HepG2 (cell line): ENCODE data around the gene VWCE. TPM values are rescaled to one million over a fixed set of nuclear protein-coding genes. Genes with fewer than 3 reads are reported as not detected.
A peak's percentile ranks its signal among the peaks of the same experiment; 100 is the strongest.

Experiments used
- EEA1 ChIP-seq: sonication (generic); formaldehyde crosslinking; IDR thresholded peaks from 2 replicates; pipeline ENCODE4 v1.5.1; 2020; ENCODE audit warnings: mild to moderate bottlenecking, missing genetic modification reagents, borderline replicate concordance
- EP300 ChIP-seq, 3 experiments: sonication (generic) in 1 of 3; formaldehyde crosslinking in 1 of 3; IDR thresholded peaks; 2 replicates each; pipeline versions ENCODE4 v1.5.1 to v1.6.1; 2011 to 2020; ENCODE audit warnings: low read depth in 2 of 3, low read length in 2 of 3, borderline replicate concordance in 1 of 3, improper control_type of control experiment in 1 of 3, mild to moderate bottlenecking in 1 of 3, missing genetic modification reagents in 1 of 3, moderate library complexity in 1 of 3
- KMT2B ChIP-seq: IDR thresholded peaks from 2 replicates; pipeline ENCODE4 v1.6.1; 2016; ENCODE audit warnings: missing genetic modification reagents, missing compliant biosample characterization
- NRL ChIP-seq: sonication (generic); formaldehyde crosslinking; IDR thresholded peaks from 2 replicates; pipeline ENCODE4 v1.5.0; 2020; ENCODE audit warnings: missing genetic modification reagents, mild to moderate bottlenecking, moderate library complexity, borderline replicate concordance
- ZC3H13 ChIP-seq: sonication (generic); formaldehyde crosslinking; IDR thresholded peaks from 2 replicates; pipeline ENCODE4 v1.8.1; 2023; ENCODE audit warnings: mild to moderate bottlenecking, missing genetic modification reagents, moderate library complexity
- ZNF33B ChIP-seq: sonication (generic); formaldehyde crosslinking; IDR thresholded peaks from 2 replicates; pipeline ENCODE4 v1.5.1; 2020; ENCODE audit warnings: mild to moderate bottlenecking, missing genetic modification reagents
- ZNF7 ChIP-seq: IDR thresholded peaks from 2 replicates; pipeline ENCODE4 v1.6.1; 2016; ENCODE audit warnings: missing biosample characterization, missing genetic modification reagents
- polyA plus RNA-seq, 8 experiments: library from polyadenylated mRNA; depleted of rRNA in 3 of 8; stranded (reverse) in 7 of 8; unstranded in 1 of 8; fragments of >200 nt; fragmentation: Illumina TruSeq in 4 of 8; extraction: Trizol in 4 of 8; gene quantifications; 2 replicates each; pipeline versions ENCODE4 v1.2.1 to v1.2.3, GENCODE V29; 2011 to 2016; ENCODE audit warnings: low read depth in 4 of 8, missing spikeins in 1 of 8, mixed read lengths in 1 of 8; ENCODE audit not compliant: insufficient read depth in 1 of 8
- total RNA-seq, 5 experiments: library from RNA; depleted of rRNA; stranded (reverse); fragments of >200 nt; fragmentation: Illumina TruSeq; extraction: Trizol; gene quantifications; 2 replicates each; pipeline ENCODE4 v1.2.3, GENCODE V29; 2016; ENCODE audit warnings: low read depth in 1 of 5
- TF ChIP-seq, protein P1 (sequence below): sonication (generic); formaldehyde crosslinking; IDR thresholded peaks from 2 replicates; pipeline ENCODE4 v1.8.0; 2022; ENCODE audit warnings: missing genetic modification reagents, low read depth, mild to moderate bottlenecking, borderline replicate concordance
- TF ChIP-seq, protein P2 (sequence below): fragments of 450-650 bp; IDR thresholded peaks from 2 replicates; pipeline ENCODE4 v1.6.1; 2017; ENCODE audit warnings: mild to moderate bottlenecking
- TF ChIP-seq, protein P3 (sequence below): IDR thresholded peaks from 2 replicates; pipeline ENCODE4 v1.6.1; 2018; ENCODE audit warnings: missing genetic modification reagents, mild to moderate bottlenecking, missing compliant biosample characterization
- TF ChIP-seq, protein P4 (sequence below): sonication (generic); formaldehyde crosslinking; IDR thresholded peaks from 2 replicates; pipeline ENCODE4 v1.9.0; 2022; ENCODE audit warnings: low read depth, missing genetic modification reagents
- TF ChIP-seq, protein P5 (sequence below): sonication (generic); formaldehyde crosslinking; IDR thresholded peaks from 2 replicates; pipeline ENCODE4 v1.8.1; 2023; ENCODE audit warnings: mild to moderate bottlenecking, moderate library complexity, missing genetic modification reagents
- TF ChIP-seq, protein P6 (sequence below): IDR thresholded peaks from 2 replicates; pipeline ENCODE4 v1.4.0; 2020; ENCODE audit warnings: mild to moderate bottlenecking, missing genetic modification reagents
- TF ChIP-seq, protein P7 (sequence below): sonication (generic); formaldehyde crosslinking; IDR thresholded peaks from 2 replicates; pipeline ENCODE4 v1.5.0; 2020; ENCODE audit warnings: missing genetic modification reagents, mild to moderate bottlenecking, borderline replicate concordance

Gene VWCE
- total and polyA plus RNA-seq, 2 of the 13 experiments (the other 11 are each of a cell fraction or from before 2014, with no cell fraction given): 27.6 to 58.3 TPM

DNA sequence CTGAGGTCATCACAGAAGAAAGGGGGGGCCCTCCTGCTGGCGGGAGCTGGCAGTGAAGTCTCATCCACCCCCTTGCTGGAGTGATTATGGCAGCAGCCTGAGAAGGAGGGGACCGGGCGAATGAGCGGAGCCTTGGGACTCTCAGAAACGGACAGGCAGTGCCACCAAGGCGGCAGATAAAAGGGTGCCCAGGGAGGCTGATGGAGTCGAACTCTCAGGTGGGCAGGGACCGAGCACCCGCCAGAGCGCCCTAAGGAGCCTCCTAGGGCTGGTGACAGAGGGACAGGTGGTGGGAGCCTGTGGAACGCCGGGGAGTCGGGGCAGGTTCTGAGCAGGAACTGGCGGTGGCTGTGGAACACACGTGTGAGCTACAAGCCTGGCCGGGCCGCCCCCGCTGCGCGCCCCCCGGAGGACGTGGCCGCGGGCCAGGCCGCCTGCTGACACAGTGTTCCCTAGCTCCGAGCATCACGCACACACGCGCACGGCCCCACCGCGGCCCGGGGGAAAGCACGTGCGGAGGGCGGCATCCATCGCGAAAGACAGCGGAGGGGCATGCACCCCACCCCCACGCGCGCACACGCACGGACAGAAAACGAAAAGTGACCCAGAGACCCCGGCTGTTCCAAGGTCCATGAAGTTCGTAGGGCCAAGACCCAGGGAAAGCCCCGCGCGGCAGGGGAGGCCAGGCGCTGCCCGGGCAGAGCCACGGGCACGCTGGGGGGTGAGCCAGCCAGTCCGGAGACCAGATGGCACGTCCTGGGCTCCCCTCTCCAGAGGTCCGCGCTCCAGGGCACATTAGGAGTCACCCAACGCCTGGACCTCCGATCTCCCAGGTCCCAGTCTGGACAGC lies 1.0 kb downstream of the VWCE start (continued):
- TF ChIP-seq, protein P1, sequence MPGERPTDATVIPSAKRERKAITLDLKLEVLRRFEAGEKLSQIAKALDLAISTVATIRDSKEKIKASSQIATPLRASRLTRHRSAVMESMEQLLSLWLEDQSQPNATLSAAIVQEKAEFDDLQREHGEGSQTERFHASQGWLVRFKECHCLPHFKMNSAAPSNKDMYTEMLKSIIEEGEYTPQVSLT (CRISPR knock-in tag): no peak
- TF ChIP-seq ZNF33B (CRISPR knock-in tag): no peak
- TF ChIP-seq KMT2B (CRISPR knock-in tag): 0 out of 2 replicates have a peak, but pooled peaks have one; percentile 23
- TF ChIP-seq ZNF7: no peak
- no peak for TF ChIP-seq EP300 (IDR thresholded peaks at IDR 0.05; ENCODE audit: low read depth in 2 of 2, low read length in 2 of 2)
- TF ChIP-seq EP300 (CRISPR knock-in tag; IDR thresholded peaks at IDR 0.05; ENCODE audit: borderline replicate concordance): 0 out of 2 replicates have a peak, but pooled peaks have one; percentile 12
- peak; percentile 79; the same call in 1 of the 2 replicates for TF ChIP-seq EEA1 (CRISPR knock-in tag)
- TF ChIP-seq, protein P2, sequence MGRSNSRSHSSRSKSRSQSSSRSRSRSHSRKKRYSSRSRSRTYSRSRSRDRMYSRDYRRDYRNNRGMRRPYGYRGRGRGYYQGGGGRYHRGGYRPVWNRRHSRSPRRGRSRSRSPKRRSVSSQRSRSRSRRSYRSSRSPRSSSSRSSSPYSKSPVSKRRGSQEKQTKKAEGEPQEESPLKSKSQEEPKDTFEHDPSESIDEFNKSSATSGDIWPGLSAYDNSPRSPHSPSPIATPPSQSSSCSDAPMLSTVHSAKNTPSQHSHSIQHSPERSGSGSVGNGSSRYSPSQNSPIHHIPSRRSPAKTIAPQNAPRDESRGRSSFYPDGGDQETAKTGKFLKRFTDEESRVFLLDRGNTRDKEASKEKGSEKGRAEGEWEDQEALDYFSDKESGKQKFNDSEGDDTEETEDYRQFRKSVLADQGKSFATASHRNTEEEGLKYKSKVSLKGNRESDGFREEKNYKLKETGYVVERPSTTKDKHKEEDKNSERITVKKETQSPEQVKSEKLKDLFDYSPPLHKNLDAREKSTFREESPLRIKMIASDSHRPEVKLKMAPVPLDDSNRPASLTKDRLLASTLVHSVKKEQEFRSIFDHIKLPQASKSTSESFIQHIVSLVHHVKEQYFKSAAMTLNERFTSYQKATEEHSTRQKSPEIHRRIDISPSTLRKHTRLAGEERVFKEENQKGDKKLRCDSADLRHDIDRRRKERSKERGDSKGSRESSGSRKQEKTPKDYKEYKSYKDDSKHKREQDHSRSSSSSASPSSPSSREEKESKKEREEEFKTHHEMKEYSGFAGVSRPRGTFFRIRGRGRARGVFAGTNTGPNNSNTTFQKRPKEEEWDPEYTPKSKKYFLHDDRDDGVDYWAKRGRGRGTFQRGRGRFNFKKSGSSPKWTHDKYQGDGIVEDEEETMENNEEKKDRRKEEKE: no peak
- TF ChIP-seq, protein P3, sequence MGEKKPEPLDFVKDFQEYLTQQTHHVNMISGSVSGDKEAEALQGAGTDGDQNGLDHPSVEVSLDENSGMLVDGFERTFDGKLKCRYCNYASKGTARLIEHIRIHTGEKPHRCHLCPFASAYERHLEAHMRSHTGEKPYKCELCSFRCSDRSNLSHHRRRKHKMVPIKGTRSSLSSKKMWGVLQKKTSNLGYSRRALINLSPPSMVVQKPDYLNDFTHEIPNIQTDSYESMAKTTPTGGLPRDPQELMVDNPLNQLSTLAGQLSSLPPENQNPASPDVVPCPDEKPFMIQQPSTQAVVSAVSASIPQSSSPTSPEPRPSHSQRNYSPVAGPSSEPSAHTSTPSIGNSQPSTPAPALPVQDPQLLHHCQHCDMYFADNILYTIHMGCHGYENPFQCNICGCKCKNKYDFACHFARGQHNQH (CRISPR knock-in tag): no peak
- TF ChIP-seq, protein P4, sequence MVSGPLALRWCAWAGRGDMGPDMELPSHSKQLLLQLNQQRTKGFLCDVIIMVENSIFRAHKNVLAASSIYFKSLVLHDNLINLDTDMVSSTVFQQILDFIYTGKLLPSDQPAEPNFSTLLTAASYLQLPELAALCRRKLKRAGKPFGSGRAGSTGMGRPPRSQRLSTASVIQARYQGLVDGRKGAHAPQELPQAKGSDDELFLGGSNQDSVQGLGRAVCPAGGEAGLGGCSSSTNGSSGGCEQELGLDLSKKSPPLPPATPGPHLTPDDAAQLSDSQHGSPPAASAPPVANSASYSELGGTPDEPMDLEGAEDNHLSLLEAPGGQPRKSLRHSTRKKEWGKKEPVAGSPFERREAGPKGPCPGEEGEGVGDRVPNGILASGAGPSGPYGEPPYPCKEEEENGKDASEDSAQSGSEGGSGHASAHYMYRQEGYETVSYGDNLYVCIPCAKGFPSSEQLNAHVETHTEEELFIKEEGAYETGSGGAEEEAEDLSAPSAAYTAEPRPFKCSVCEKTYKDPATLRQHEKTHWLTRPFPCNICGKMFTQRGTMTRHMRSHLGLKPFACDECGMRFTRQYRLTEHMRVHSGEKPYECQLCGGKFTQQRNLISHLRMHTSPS: no peak
- TF ChIP-seq, protein P5, sequence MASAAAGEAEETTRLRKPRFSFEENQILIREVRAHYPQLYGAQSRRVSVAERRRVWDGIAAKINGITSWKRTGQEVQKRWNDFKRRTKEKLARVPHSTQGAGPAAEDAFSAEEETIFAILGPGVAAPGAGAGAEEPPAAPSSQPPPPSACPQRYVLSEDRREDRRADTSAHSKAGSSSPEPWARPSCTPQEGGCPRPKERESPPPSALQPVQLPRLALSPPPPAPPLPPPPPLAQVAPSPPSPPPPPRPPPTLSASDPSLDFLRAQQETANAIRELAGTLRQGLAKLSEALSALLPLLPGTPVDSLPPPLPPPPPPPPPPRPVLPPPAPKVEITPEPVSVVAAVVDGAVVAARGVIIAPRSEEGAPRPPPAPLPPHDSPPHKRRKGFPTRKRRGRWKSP (CRISPR knock-in tag): 0 out of 2 replicates have a peak, but pooled peaks have one; percentile 15
- TF ChIP-seq ZC3H13 (CRISPR knock-in tag): no peak
- TF ChIP-seq, protein P6, sequence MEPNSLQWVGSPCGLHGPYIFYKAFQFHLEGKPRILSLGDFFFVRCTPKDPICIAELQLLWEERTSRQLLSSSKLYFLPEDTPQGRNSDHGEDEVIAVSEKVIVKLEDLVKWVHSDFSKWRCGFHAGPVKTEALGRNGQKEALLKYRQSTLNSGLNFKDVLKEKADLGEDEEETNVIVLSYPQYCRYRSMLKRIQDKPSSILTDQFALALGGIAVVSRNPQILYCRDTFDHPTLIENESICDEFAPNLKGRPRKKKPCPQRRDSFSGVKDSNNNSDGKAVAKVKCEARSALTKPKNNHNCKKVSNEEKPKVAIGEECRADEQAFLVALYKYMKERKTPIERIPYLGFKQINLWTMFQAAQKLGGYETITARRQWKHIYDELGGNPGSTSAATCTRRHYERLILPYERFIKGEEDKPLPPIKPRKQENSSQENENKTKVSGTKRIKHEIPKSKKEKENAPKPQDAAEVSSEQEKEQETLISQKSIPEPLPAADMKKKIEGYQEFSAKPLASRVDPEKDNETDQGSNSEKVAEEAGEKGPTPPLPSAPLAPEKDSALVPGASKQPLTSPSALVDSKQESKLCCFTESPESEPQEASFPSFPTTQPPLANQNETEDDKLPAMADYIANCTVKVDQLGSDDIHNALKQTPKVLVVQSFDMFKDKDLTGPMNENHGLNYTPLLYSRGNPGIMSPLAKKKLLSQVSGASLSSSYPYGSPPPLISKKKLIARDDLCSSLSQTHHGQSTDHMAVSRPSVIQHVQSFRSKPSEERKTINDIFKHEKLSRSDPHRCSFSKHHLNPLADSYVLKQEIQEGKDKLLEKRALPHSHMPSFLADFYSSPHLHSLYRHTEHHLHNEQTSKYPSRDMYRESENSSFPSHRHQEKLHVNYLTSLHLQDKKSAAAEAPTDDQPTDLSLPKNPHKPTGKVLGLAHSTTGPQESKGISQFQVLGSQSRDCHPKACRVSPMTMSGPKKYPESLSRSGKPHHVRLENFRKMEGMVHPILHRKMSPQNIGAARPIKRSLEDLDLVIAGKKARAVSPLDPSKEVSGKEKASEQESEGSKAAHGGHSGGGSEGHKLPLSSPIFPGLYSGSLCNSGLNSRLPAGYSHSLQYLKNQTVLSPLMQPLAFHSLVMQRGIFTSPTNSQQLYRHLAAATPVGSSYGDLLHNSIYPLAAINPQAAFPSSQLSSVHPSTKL (CRISPR knock-in tag): no peak; the same call in 1 of the 2 replicates
- peak; percentile 45; the same call in 1 of the 2 replicates for TF ChIP-seq NRL
- TF ChIP-seq, protein P7, sequence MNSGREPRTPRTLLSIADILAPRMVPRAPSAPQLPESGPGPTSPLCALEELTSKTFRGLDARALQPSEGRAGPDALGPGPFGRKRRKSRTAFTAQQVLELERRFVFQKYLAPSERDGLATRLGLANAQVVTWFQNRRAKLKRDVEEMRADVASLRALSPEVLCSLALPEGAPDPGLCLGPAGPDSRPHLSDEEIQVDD (CRISPR knock-in tag): peak; percentile 67; the same call in 1 of the 2 replicates
